NCI-H748 (cell line): ENCODE measurements around the gene GRIN1.

ENCODE experiments used
- DNase-seq: peaks from one replicate; lab custom pipeline; 2025; ENCODE audit not compliant: unreplicated experiment; lab: John Stamatoyannopoulos, UW

The GRIN1 gene

DNA sequence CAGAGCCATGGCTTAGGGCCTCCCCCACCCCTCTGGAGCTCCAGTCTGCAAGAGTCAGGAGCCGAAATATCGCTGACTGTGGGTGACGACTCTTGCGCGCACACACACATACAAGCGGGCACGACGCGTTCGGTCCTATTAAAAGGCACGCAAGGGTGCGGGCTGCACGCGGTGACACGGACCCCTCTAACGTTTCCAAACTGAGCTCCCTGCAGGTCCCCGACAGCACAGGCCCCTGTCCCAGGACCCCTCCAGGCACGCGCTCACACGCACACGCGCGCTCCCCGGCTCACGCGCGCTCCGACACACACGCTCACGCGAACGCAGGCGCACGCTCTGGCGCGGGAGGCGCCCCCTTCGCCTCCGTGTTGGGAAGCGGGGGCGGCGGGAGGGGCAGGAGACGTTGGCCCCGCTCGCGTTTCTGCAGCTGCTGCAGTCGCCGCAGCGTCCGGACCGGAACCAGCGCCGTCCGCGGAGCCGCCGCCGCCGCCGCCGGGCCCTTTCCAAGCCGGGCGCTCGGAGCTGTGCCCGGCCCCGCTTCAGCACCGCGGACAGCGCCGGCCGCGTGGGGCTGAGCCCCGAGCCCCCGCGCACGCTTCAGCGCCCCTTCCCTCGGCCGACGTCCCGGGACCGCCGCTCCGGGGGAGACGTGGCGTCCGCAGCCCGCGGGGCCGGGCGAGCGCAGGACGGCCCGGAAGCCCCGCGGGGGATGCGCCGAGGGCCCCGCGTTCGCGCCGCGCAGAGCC is at the start of gene GRIN1:
GRIN1 (plus strand) TSS at position 433 of the 746 bp plus-strand sequence. CDS start 333 bp downstream, outside the sequence.
- peak; percentile 43 for DNase-seq

DNA sequence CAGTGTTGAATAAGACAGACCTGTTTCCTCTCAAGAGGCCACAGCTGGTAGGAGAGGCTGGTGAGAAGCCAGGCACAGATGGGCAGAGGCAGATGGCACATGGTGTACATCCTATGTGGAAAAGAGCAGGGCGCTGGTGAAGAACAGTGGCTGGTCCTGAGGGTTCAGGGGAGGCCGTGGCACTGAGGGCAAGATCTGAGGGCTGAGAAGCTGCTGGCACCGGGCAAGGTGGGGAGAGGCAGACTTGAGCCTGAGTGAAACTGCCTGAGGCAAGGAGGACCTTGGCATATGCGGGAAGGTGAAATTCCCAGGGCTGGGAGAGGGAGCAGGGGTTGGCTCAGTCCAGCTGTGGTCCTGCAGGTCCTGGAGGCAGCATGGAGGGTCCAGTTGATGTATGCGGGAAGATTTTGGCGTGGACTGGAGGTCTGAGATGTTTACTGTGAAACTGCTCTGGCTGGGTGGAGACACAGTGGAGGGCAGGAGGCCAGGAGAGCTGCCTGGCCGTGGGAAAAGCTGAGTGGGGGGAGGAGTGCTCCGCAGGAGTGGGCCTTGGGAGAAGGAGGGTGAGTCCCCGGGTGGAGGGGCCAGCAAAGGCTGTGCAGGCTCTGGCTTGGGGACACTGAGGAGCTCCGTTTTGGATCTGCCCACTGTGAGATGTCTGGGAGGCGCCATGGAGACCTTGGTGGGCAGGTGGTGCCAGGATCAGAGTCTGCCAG is 49.6 kb upstream of the GRIN1 start:
- DNase-seq: no peak

DNA sequence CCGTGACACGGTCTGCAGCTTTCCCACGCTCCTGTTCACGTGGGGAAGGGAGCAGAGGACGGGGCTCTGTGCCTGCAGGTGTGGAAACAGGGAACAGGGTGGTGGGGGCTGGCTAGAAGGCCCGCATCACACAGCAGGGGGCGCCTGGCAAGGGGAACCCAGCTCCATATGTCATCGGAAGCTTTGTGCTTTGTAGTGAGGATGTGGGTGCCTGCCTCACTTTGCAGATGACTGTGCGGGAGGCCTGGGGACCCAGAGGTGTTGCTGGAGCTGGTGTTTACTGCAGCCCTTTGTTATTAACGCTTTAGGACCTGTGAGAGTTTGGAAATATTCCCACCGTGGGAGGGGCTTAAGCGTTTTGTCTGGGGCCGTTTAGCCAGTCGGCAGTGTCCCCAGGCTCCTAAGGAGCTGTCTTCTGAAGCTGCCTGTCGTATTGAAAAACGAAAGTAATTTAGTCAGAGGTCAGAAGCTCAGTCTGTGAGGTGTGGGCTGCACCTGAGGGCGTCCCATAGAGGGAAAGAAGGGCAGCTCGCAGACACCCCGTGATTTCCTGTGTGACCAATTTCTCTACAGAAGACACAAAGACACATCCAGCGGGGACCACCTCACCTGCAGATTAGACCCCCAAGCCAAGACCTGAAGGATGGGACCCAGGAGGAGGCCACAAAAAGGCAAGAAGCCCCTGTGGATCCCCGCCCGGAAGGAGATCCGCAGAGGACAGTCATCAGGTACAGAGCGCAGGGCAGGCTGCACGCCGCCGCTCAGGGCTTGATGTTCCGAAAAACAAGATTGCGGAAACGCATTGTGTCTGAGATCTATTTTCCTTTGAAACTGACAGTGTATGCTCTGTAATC is 43.1 kb upstream of the GRIN1 start:
- DNase-seq: no peak

DNA sequence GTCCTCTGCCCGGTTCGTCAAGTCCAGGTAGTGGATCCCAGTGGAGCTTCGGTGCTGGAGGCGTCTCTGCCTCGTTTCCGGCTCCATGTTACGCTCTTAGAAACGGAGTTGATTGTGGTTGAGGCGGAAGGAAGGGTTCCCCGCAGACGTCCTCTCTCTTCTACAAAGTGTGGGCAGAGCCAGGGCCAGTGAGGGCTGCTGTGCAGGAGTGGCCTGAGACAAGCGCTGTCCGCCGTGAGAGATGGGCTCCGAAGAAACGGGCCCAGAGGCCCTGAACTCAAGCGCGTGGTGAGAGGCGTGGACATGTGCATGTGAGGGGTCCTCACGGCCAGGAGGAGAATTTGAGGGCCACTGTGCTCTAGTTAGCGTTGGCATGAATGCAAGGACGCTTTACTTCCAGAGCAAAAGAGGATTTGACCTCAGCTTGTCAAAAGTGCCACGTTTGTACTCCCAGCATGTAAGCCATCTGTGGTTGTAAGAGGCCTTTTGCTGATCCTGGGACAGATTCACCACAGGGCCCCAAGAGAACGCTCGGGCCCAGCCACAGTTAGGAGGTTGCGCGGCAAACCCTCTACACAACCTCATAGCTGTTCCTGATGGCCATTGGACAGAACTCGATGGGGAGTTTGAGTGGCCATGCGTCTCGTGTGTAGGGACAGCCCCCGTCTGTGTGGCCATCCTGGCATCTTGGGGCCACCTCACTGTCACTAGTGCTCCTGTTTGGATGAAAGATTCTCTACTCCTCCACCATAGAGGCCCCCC is 42.0 kb upstream of the GRIN1 start:
- no peak for DNase-seq

DNA sequence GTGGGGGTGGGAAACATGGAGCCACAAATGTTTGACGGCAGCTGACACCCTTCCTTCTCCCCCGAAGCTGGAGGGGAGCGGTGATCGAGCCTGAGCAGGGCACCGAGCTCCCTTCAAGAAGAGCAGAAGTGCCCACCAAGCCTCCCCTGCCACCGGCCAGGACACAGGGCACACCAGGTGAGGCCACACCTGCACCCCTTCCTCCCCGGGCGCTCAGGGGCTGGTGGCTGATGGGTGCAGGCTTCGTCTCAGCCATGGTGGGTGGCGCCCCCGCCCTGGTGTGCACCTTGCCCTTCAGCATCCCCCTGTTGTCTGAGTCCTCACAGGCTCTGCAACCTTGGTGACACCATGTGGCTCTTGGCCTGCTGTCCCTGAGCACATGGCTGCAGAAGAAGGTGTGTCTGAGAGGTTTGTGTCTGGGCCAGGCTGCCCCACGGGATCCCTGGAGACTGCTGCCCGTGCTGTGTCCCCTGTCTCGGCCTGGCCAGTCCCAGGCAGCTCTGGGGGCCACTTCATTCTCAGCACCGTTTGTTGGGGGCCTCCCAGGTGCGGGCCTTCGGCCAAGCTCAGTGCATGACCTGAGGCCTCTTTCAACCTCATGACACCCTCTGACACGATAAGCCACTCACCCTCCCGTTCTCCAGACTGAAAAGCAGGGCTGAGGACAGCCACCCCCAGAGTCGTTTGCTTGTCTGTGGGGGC is 41.0 kb upstream of the GRIN1 start:
- DNase-seq: no peak

DNA sequence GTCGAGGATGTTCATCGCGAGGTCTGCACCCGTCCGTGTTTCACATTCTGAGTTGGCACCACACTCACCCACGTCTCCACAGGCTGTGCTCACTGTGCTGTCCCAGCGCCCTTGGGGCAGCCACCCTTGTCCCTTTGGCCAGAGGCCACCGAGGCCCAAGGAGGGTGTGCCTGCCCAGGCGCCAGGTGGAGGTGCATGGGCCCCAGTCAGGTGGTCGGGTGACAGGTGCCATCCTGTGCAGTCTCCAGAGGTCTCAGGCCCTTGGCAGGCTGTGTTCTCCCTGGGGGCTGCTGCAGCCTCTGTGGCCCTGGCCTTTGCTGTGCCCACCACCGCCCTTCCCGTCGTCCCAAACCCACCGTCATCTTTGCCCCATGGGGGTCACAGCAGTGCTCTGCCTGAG is 39.7 kb upstream of the GRIN1 start:
- DNase-seq: no peak

- DNase-seq: no peak
These were observed 35.6 kb upstream of the GRIN1 start for GRCh38 chr9:137103206-137103999.

GRCh38 chr9:137105814-137106661 is 32.9 kb upstream of the GRIN1 start:
- no peak for DNase-seq

DNA sequence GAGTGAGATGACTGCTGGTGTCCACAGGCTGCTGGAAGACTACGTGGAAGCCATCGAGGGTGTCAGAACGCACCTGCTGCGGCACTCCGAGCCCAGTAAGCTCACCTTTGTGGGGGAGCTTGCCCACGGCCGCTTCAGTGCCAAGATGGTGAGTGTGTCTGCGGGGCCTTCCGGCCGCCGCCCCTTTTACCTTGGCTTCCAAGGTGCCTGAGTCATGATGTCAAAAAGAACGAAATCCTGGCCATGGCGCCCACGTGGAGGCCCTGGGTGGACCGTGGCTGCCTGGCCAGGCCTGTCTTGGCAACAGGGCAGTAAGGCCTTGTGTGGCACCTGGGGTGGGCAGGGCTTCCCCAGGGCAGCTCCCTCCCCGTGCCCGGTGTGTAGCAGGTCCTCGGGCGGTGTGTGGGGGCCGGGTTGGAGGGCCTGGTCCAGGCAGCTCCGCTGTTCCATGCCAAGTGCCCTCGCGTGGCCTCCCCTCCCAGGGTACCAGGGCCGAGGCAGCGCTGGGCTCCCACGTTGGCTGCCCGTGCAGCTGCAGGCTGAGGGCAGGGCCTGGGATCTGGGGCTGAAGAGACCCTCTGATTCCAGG is 32.2 kb upstream of the GRIN1 start:
- no peak for DNase-seq

DNA sequence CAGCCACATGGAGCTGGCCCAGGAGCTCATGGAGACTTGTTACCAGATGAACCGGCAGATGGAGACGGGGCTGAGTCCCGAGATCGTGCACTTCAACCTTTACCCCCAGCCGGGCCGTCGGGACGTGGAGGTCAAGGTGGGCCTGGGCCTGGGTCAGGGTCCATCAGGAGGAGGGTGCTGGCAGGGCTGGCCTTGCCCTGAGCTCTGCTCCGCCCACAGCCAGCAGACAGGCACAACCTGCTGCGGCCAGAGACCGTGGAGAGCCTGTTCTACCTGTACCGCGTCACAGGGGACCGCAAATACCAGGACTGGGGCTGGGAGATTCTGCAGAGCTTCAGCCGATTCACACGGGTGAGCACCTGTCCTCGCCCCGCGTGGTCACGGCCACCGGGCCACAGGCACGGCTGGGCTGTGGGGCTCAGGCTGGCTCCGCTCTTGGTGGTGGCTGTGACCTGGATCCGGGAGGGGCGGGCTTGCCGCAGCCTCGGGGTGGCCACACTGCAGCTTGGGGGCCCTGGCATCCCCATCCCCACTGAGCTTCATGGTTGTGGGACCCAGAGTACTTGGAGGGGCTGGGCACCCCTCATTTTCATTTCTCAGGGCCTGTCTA is 31.5 kb upstream of the GRIN1 start:
- no peak for DNase-seq

- DNase-seq: no peak
These were observed 31.0 kb upstream of the GRIN1 start for GRCh38 chr9:137107982-137108381.

DNA sequence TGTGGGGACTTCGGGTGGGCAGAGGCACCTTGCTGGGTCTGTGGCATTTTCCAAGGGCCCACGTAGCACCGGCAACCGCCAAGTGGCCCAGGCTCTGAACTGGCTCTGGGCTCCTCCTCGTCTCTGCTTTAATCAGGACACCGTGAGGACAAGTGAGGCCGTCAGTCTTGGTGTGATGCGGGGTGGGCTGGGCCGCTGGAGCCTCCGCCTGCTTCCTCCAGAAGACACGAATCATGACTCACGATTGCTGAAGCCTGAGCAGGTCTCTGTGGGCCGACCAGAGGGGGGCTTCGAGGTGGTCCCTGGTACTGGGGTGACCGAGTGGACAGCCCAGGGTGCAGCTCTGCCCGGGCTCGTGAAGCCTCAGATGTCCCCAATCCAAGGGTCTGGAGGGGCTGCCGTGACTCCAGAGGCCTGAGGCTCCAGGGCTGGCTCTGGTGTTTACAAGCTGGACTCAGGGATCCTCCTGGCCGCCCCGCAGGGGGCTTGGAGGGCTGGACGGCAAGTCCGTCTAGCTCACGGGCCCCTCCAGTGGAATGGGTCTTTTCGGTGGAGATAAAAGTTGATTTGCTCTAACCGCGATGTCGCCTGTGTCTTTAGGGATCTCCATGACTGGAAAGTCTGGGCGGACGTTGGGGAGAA is 30.2 kb upstream of the GRIN1 start:
- DNase-seq: no peak

GRCh38 chr9:137109250-137110146 is 29.5 kb upstream of the GRIN1 start:
- no peak for DNase-seq

DNA sequence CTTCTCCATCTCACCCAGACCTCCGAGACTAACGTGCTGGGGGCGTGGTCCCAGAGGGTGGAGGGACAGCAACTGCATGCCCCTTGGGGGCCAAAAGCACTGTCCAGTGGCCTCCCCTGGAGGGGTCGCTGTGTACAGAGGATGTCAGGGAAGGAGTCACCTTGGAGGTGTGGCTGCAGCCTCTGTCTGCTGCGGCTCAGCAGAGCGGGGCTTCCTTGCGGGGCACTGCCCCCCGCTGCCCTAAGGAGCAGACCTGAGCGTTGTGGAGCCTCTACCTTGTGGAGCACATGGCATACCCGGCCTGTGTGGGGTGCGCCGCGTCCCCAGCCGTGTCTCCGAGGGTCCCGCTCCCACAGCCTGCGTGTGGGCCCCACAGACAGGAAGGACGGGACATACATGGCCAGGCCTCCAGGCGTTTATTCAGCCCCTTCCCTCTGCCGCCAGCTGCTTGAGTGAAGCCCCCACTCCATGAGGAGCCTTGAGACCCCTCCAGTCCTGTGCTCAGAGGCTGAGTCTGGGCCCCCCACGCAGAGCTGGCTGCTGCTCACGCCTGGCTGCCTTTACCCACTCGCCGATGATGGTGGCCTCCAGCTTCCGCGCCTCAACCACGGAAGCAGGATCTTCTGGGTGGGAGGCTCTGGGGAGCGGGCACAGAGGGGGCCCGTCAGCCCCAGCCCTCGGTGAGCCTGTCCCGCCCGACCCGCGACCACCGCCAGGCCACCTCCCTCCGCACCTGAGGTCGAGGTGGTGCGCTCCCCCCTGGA is 28.6 kb upstream of the GRIN1 start:
- DNase-seq: no peak

- no peak for DNase-seq
These were observed 27.8 kb upstream of the GRIN1 start for GRCh38 chr9:137110911-137111787.
